Body of pancreas (tissue), 4 donors: ENCODE results near the gene SPAG9.

Experiments used
- POLR2A ChIP-seq, 3 donors: fragments of 450-650 bp; IDR thresholded peaks; one replicate each; pipeline ENCODE4 v1.6.1; 2016; ENCODE audit warnings: antibody characterized with exemption in 3 of 3, mild to moderate bottlenecking in 2 of 3
- TF ChIP-seq, protein P1 (sequence below), 7 experiments: fragments of 450-650 bp in 4 of 7; fragments of 200-600 bp in 3 of 7; sonication (generic) in 3 of 7; IDR thresholded peaks; one replicate each; pipeline ENCODE4 v1.5.1; 2016 to 2019; ENCODE audit warnings: antibody characterized with exemption in 7 of 7

DNA sequence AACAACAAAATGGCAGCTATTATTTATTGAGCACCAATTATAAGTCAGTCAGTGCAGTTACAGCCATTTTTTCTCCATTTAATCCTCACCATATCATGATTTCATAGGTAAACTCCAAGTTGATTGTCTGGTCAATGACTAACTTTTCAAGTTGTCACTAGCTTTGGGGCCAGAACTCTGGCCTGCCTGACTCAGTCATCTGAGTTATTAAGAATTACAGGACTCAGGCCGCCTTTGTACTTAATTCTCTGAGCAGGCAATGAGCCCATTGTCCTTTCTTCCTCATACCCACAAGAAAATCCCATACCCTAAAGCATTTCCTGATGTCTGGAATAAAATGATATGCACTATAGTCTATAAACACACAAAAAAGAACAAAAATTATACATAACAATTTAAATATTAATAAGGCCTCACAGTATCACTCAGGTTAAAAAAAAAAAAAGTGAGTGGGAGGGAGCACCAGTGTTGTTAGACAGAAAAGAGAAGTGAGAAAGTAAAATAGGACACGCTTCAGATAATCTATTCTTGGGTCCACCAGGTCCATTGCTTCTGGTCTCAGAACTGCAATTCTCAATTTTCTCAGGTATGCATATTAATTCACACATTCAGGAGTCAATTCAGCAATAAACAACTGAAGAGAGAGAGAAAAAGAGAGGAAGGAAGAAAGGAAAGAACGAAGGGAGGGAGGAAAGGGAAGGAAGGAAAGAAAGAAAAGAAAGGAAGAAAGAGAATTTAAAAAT lies 70.2 kb downstream of the SPAG9 start:
- TF ChIP-seq POLR2A (IDR thresholded peaks at IDR 0.05), result no peak
- TF ChIP-seq, protein P1, sequence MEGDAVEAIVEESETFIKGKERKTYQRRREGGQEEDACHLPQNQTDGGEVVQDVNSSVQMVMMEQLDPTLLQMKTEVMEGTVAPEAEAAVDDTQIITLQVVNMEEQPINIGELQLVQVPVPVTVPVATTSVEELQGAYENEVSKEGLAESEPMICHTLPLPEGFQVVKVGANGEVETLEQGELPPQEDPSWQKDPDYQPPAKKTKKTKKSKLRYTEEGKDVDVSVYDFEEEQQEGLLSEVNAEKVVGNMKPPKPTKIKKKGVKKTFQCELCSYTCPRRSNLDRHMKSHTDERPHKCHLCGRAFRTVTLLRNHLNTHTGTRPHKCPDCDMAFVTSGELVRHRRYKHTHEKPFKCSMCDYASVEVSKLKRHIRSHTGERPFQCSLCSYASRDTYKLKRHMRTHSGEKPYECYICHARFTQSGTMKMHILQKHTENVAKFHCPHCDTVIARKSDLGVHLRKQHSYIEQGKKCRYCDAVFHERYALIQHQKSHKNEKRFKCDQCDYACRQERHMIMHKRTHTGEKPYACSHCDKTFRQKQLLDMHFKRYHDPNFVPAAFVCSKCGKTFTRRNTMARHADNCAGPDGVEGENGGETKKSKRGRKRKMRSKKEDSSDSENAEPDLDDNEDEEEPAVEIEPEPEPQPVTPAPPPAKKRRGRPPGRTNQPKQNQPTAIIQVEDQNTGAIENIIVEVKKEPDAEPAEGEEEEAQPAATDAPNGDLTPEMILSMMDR (IDR thresholded peaks at IDR 0.05), result no peak
